H9 (cell line): ENCODE measurements around the gene EVI5. TPM values are rescaled to one million over a fixed set of nuclear protein-coding genes. Genes with fewer than 3 reads are reported as not detected.

Experiments
- DNase-seq: peaks from one replicate; pipeline ENCODE4 v3.0.0-alpha.2; 2017
- H2AFZ ChIP-seq: one replicate; pipeline ENCODE4 v1.6.1; 2013; ENCODE audit warnings: mild to moderate bottlenecking, low read length, control low read depth, moderate library complexity
- H2AK5ac ChIP-seq: 2 replicates; pipeline ENCODE4 v1.6.1; 2013; ENCODE audit warnings: low read length, control low read depth, mixed read lengths; ENCODE audit not compliant: insufficient read length
- H2BK120ac ChIP-seq: one replicate; pipeline ENCODE4 v1.6.1; 2013; ENCODE audit warnings: low read depth, mild to moderate bottlenecking, low read length, control low read depth, inconsistent platforms; ENCODE audit not compliant: poor library complexity, severe bottlenecking
- H2BK12ac ChIP-seq: 2 replicates; pipeline ENCODE4 v1.6.1; 2013; ENCODE audit warnings: low read length, control low read depth, mixed read lengths, low read depth; ENCODE audit not compliant: insufficient read length
- H2BK15ac ChIP-seq: 2 replicates; pipeline ENCODE4 v1.6.1; 2013; ENCODE audit warnings: low read depth, low read length, control low read depth
- H2BK20ac ChIP-seq: one replicate; pipeline ENCODE4 v1.6.1; 2013; ENCODE audit warnings: low read depth, mild to moderate bottlenecking, low read length, control low read depth, inconsistent platforms; ENCODE audit not compliant: poor library complexity, severe bottlenecking
- H2BK5ac ChIP-seq: 2 replicates; pipeline ENCODE4 v1.6.1; 2013; ENCODE audit warnings: low read length, control low read depth, mixed read lengths; ENCODE audit not compliant: insufficient read length
- H3K14ac ChIP-seq: 2 replicates; pipeline ENCODE4 v1.6.1; 2013; ENCODE audit warnings: low read length, control low read depth; ENCODE audit not compliant: insufficient read depth
- H3K18ac ChIP-seq: 2 replicates; pipeline ENCODE4 v1.6.1; 2013; ENCODE audit warnings: low read depth, mild to moderate bottlenecking, mixed read lengths, low read length, control low read depth; ENCODE audit not compliant: insufficient read length
- H3K23ac ChIP-seq: 2 replicates; pipeline ENCODE4 v1.6.1; 2013; ENCODE audit warnings: low read length, control low read depth, mixed read lengths, low read depth; ENCODE audit not compliant: insufficient read length
- H3K23me2 ChIP-seq: 2 replicates; pipeline ENCODE4 v1.6.1; 2013; ENCODE audit warnings: low read depth, mild to moderate bottlenecking, mixed read lengths, low read length, control low read depth; ENCODE audit not compliant: insufficient read length, poor library complexity, severe bottlenecking
- H3K27ac ChIP-seq: 2 replicates; pipeline ENCODE4 v1.5.1; 2013; ENCODE audit warnings: low read length, control low read depth, mixed read lengths, low read depth; ENCODE audit not compliant: insufficient read length
- H3K27me3 ChIP-seq: 2 replicates; pipeline ENCODE4 v1.6.1; 2013; ENCODE audit warnings: low read length, control low read depth, inconsistent platforms; ENCODE audit not compliant: insufficient read depth
- H3K4ac ChIP-seq: 2 replicates; pipeline ENCODE4 v1.6.1; 2013; ENCODE audit warnings: low read depth, mild to moderate bottlenecking, control low read depth, inconsistent platforms, low read length, moderate library complexity
- H3K4me1 ChIP-seq: 2 replicates; pipeline ENCODE4 v1.6.1; 2013; ENCODE audit warnings: low read length, control low read depth, inconsistent platforms; ENCODE audit not compliant: insufficient read depth
- H3K4me2 ChIP-seq: 2 replicates; pipeline ENCODE4 v1.6.1; 2013; ENCODE audit warnings: low read length, control low read depth, mixed read lengths; ENCODE audit not compliant: insufficient read length, insufficient read depth
- H3K56ac ChIP-seq: 2 replicates; pipeline ENCODE4 v1.6.1; 2013; ENCODE audit warnings: low read depth, mild to moderate bottlenecking, mixed read lengths, low read length, control low read depth; ENCODE audit not compliant: insufficient read length
- H3K79me1 ChIP-seq: 2 replicates; pipeline ENCODE4 v1.6.1; 2013; ENCODE audit warnings: low read depth, mild to moderate bottlenecking, moderate library complexity, low read length, control low read depth, inconsistent platforms; ENCODE audit not compliant: insufficient read depth, poor library complexity, severe bottlenecking
- H3K79me2 ChIP-seq: 2 replicates; pipeline ENCODE4 v1.6.1; 2013; ENCODE audit warnings: low read length, control low read depth, inconsistent platforms; ENCODE audit not compliant: insufficient read depth
- H3K9ac ChIP-seq: 2 replicates; pipeline ENCODE4 v1.6.1; 2013; ENCODE audit warnings: low read length, control low read depth, mixed read lengths; ENCODE audit not compliant: insufficient read length; ENCODE audit errors: extremely low read depth
- H3K9me3 ChIP-seq: one replicate; pipeline ENCODE4 v1.6.1; 2013; ENCODE audit warnings: low read depth, low read length, inconsistent platforms; ENCODE audit not compliant: control insufficient read depth
- H3T11ph ChIP-seq: one replicate; pipeline ENCODE4 v1.6.1; 2013; ENCODE audit warnings: mild to moderate bottlenecking, low read length, control low read depth, inconsistent platforms
- H4K20me1 ChIP-seq: one replicate; pipeline ENCODE4 v1.6.1; 2013; ENCODE audit not compliant: control insufficient read depth, insufficient read length, insufficient read depth
- H4K5ac ChIP-seq: 2 replicates; pipeline ENCODE4 v1.6.1; 2013; ENCODE audit warnings: low read depth, mild to moderate bottlenecking, mixed read lengths, low read length, control low read depth; ENCODE audit not compliant: insufficient read length
- H4K8ac ChIP-seq: replicated peaks from 2 replicates; pipeline ENCODE4 v1.6.1; 2013; ENCODE audit warnings: low read length, control low read depth, mixed read lengths, low read depth; ENCODE audit not compliant: insufficient read length
- H4K91ac ChIP-seq: 2 replicates; pipeline ENCODE4 v1.6.1; 2013; ENCODE audit warnings: low read depth, mild to moderate bottlenecking, moderate library complexity, mixed read lengths, low read length, control low read depth; ENCODE audit not compliant: insufficient read length
- H3K27ac Mint-ChIP-seq, 3 experiments: 2 replicates in 2 of 3; 3 replicates in 1 of 3; pipeline ENCODE4 v1.8.0; 2020 to 2021; ENCODE audit warnings: mixed read lengths in 3 of 3, mild to moderate bottlenecking in 1 of 3, moderate library complexity in 1 of 3
- H3K27me3 Mint-ChIP-seq: 2 replicates; pipeline ENCODE4 v1.8.0; 2021; ENCODE audit warnings: low read depth, mild to moderate bottlenecking, moderate library complexity, mixed read lengths
- H3K36me3 Mint-ChIP-seq, 3 experiments: 2 replicates in 2 of 3; 3 replicates in 1 of 3; pipeline ENCODE4 v1.8.0; 2020 to 2021; ENCODE audit warnings: low read depth in 3 of 3, mixed read lengths in 3 of 3; ENCODE audit not compliant: insufficient read depth in 1 of 3
- H3K4me1 Mint-ChIP-seq, 2 experiments: 2 replicates each; pipeline ENCODE4 v1.8.0; 2020; ENCODE audit warnings: mixed read lengths in 2 of 2
- H3K4me3 Mint-ChIP-seq, 2 experiments: 2 replicates in 1 of 2; 3 replicates in 1 of 2; pipeline ENCODE4 v1.8.0; 2020 to 2021; ENCODE audit warnings: mild to moderate bottlenecking in 2 of 2, mixed read lengths in 2 of 2, moderate library complexity in 1 of 2
- H3K9me3 Mint-ChIP-seq, 2 experiments: 2 replicates in 1 of 2; 3 replicates in 1 of 2; pipeline ENCODE4 v1.8.0; 2020; ENCODE audit warnings: mild to moderate bottlenecking in 2 of 2, mixed read lengths in 2 of 2, moderate library complexity in 1 of 2
- WGBS: extraction: QIAGEN DNeasy Blood & Tissue Kit; methylation state at CpG from one replicate; pipeline ENCODE4 v1.1.7; 2013; ENCODE audit warnings: missing lambda C conversion rate, low lambda C conversion rate, mixed read lengths; ENCODE audit not compliant: insufficient read length; ENCODE audit errors: extremely low coverage; 5-methylcytosine and 5-hydroxymethylcytosine counted together
- total RNA-seq: library from RNA; stranded (reverse); gene quantifications from 2 replicates; pipeline ENCODE4 v1.2.1, GENCODE V29; 2021
- TF ChIP-seq, protein P1 (sequence below): fragments of 200-600 bp; sonication (generic); conservative IDR thresholded peaks from 3 replicates; pipeline ENCODE4 v1.8.0; 2021; ENCODE audit warnings: antibody characterized with exemption, mild to moderate bottlenecking

The EVI5 gene
- total RNA-seq, 1 experiment from 2014 or later: 9.7 TPM

DNA sequence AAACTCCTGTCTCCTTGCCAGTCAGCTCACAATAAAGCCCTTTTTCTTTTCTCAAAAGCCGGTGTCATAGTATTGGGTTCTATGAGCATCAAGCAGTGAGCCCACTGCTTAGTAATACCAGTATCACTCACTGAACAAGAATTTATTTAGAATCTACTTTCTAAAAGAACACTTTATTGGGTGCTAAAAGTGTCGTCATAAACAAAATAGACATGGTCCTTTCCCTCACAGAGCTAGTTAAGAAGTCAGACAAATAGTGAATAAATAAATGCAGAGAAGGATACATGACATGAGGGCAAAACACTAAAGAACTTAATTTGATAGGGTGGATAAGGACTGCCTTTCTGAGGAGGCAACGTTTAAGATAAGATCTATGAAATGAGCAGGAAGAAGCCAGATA lies 32.2 kb downstream of the EVI5 start:
- Histone ChIP-seq H4K91ac (no peak overlapping the region), H3K4ac (no peak overlapping the region), H2BK15ac (no peak overlapping the region), H4K8ac (no peak overlapping the region), H3K23ac (no peak overlapping the region), H3K27me3 (no peaks in the 10 kb centered on the region), H3K4me2 (no peak overlapping the region), H2AFZ (no peak overlapping the region), H2BK120ac (no peak overlapping the region), H2AK5ac (no peak overlapping the region), H4K5ac (no peak overlapping the region), H3K4me1 (no peaks in the 10 kb centered on the region), H3K79me2 (peaks cover 1% of the 10 kb centered on the region), H4K20me1 (no peaks in the 10 kb centered on the region), H3K27ac (no peak overlapping the region), H3K9me3 (no peaks in the 10 kb centered on the region), H3K14ac (no peak overlapping the region), H3T11ph (no peak overlapping the region), H3K18ac (no peak overlapping the region), H2BK12ac (no peak overlapping the region), H2BK5ac (no peak overlapping the region), H3K9ac (no peak overlapping the region), H3K79me1 (no peaks in the 10 kb centered on the region), H3K23me2 (no peaks in the 10 kb centered on the region), H3K56ac (no peak overlapping the region), H2BK20ac (no peak overlapping the region)
- H3K36me3 Mint-ChIP-seq: peaks cover 0 to 8% (median 5%) of the 10 kb centered on the region in 3 experiments; a peak in 2 of 7 replicates
- WGBS: no CpG with 5 or more reads among the region's 3 CpGs
- DNase-seq: no peak
- no peaks in the 10 kb centered on the region for H3K27me3 Mint-ChIP-seq
- H3K4me1 Mint-ChIP-seq: peaks cover 3 to 5% of the 10 kb centered on the region in 2 experiments; a peak in 1 of 4 replicates
- H3K9me3 Mint-ChIP-seq: no peaks in the 10 kb centered on the region; a peak in 1 of 5 replicates
- 0 out of 7 replicates have a peak overlapping the region, but pooled peaks of 1 of the 3 experiments have one; percentile 18 for H3K27ac Mint-ChIP-seq
- TF ChIP-seq, protein P1, sequence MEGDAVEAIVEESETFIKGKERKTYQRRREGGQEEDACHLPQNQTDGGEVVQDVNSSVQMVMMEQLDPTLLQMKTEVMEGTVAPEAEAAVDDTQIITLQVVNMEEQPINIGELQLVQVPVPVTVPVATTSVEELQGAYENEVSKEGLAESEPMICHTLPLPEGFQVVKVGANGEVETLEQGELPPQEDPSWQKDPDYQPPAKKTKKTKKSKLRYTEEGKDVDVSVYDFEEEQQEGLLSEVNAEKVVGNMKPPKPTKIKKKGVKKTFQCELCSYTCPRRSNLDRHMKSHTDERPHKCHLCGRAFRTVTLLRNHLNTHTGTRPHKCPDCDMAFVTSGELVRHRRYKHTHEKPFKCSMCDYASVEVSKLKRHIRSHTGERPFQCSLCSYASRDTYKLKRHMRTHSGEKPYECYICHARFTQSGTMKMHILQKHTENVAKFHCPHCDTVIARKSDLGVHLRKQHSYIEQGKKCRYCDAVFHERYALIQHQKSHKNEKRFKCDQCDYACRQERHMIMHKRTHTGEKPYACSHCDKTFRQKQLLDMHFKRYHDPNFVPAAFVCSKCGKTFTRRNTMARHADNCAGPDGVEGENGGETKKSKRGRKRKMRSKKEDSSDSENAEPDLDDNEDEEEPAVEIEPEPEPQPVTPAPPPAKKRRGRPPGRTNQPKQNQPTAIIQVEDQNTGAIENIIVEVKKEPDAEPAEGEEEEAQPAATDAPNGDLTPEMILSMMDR: no peak
- no peak overlapping the region for H3K4me3 Mint-ChIP-seq
